Mucosa of rectum (tissue), 2 donors: ENCODE results near the gene DNASE1L1.

ENCODE experiments used
- H3K27ac ChIP-seq, 2 donors: one replicate each; pipeline ENCODE4 v1.7.0; 2013; ENCODE audit warnings: inconsistent platforms in 2 of 2, low read depth in 2 of 2, low read length in 2 of 2
- H3K27me3 ChIP-seq, 2 donors: one replicate each; pipeline ENCODE4 v1.7.0; 2013; ENCODE audit warnings: low read length in 2 of 2; ENCODE audit not compliant: control insufficient read depth in 2 of 2, insufficient read depth in 2 of 2
- H3K36me3 ChIP-seq, 2 donors: one replicate each; pipeline ENCODE4 v1.7.0; 2013; ENCODE audit warnings: low read length in 2 of 2; ENCODE audit not compliant: control insufficient read depth in 2 of 2, insufficient read depth in 2 of 2
- H3K4me1 ChIP-seq, 2 donors: one replicate each; pipeline ENCODE4 v1.7.0; 2013; ENCODE audit warnings: low read length in 2 of 2, mild to moderate bottlenecking in 1 of 2; ENCODE audit not compliant: control insufficient read depth in 2 of 2, insufficient read depth in 2 of 2
- H3K4me3 ChIP-seq, 2 donors: one replicate each; pipeline ENCODE4 v1.7.0; 2013; ENCODE audit warnings: low read length in 2 of 2
- H3K9ac ChIP-seq, 2 donors: one replicate each; pipeline ENCODE4 v1.7.0; 2013; ENCODE audit warnings: low read length in 2 of 2, low read depth in 1 of 2, mild to moderate bottlenecking in 1 of 2
- H3K9me3 ChIP-seq, 2 donors: one replicate each; pipeline ENCODE4 v1.7.0; 2013; ENCODE audit warnings: low read length in 2 of 2; ENCODE audit not compliant: control insufficient read depth in 2 of 2
- donor health status: healthy.
- donor health status: Normal muscosa, but diverticular disease.

The DNASE1L1 gene

GRCh38 chrX:154360155-154360713, 48.8 kb downstream of the DNASE1L1 start:
- Histone ChIP-seq H3K9ac (no peak overlapping the region), H3K4me3 (no peak overlapping the region), H3K27ac (no peak overlapping the region), H3K9me3 (no peaks in the 10 kb centered on the region), H3K4me1 (no peaks in the 10 kb centered on the region), H3K36me3 (peaks cover 9 to 23% of the 10 kb centered on the region in 2 donors), H3K27me3 (no peaks in the 10 kb centered on the region)

- Histone ChIP-seq H3K4me1 (no peaks in the 10 kb centered on the region), H3K9me3 (no peaks in the 10 kb centered on the region), H3K27me3 (no peaks in the 10 kb centered on the region), H3K9ac (no peak overlapping the region), H3K4me3 (no peak overlapping the region), H3K27ac (no peak overlapping the region), H3K36me3 (peaks cover 9 to 23% of the 10 kb centered on the region in 2 donors)
Measured at GRCh38 chrX:154359362-154360154, 49.5 kb downstream of the DNASE1L1 start.

GRCh38 chrX:154358829-154359228, 50.2 kb downstream of the DNASE1L1 start:
- Histone ChIP-seq H3K4me1 (no peaks in the 10 kb centered on the region), H3K4me3 (no peak overlapping the region), H3K9ac (no peak overlapping the region), H3K27ac (no peak overlapping the region), H3K9me3 (no peaks in the 10 kb centered on the region), H3K36me3 (peaks cover 9 to 20% of the 10 kb centered on the region in 2 donors), H3K27me3 (no peaks in the 10 kb centered on the region)

GRCh38 chrX:154358011-154358410, 51.0 kb downstream of the DNASE1L1 start:
- no peaks in the 10 kb centered on the region for H3K9me3 ChIP-seq
- no peak overlapping the region for H3K9ac ChIP-seq
- no peaks in the 10 kb centered on the region for H3K4me1 ChIP-seq
- H3K36me3 ChIP-seq = peaks cover 6 to 25% of the 10 kb centered on the region in 2 donors
- H3K4me3 ChIP-seq = no peak overlapping the region
- H3K27me3 ChIP-seq = no peaks in the 10 kb centered on the region
- no peak overlapping the region for H3K27ac ChIP-seq

- no peak overlapping the region for H3K9ac ChIP-seq
- H3K4me3 ChIP-seq = no peak overlapping the region
- H3K9me3 ChIP-seq = no peaks in the 10 kb centered on the region
- H3K27me3 ChIP-seq = no peaks in the 10 kb centered on the region
- H3K36me3 ChIP-seq = peaks cover 6 to 27% of the 10 kb centered on the region in 2 donors
- H3K4me1 ChIP-seq = no peaks in the 10 kb centered on the region
- no peak overlapping the region for H3K27ac ChIP-seq
Measured at GRCh38 chrX:154357205-154357604, 51.8 kb downstream of the DNASE1L1 start.

- H3K27ac ChIP-seq = no peak overlapping the region
Measured at GRCh38 chrX:154356596-154356995, 52.5 kb downstream of the DNASE1L1 start.

GRCh38 chrX:154355776-154356140, 53.3 kb downstream of the DNASE1L1 start:
- no peaks in the 10 kb centered on the region for H3K27me3 ChIP-seq
- H3K4me3 ChIP-seq = no peak overlapping the region
- peaks cover 5 to 6% of the 10 kb centered on the region in 2 donors for H3K4me1 ChIP-seq
- peaks cover 0 to 20% of the 10 kb centered on the region in 2 donors for H3K36me3 ChIP-seq
- H3K9me3 ChIP-seq = no peaks in the 10 kb centered on the region
- no peak overlapping the region for H3K9ac ChIP-seq
- H3K27ac ChIP-seq = no peak overlapping the region

More at GRCh38 chrX:154356596-154356995, 52.5 kb downstream of the DNASE1L1 start:
- no peak overlapping the region for H3K9ac ChIP-seq
- H3K4me3 ChIP-seq = no peak overlapping the region
- no peaks in the 10 kb centered on the region for H3K9me3 ChIP-seq
- H3K36me3 ChIP-seq = peaks cover 2 to 21% of the 10 kb centered on the region in 2 donors
- H3K27me3 ChIP-seq = no peaks in the 10 kb centered on the region
- H3K4me1 ChIP-seq = no peaks in the 10 kb centered on the region

GRCh38 chrX:154355094-154355775, 53.8 kb downstream of the DNASE1L1 start:
- no peak overlapping the region for H3K9ac ChIP-seq
- H3K9me3 ChIP-seq = no peaks in the 10 kb centered on the region
- H3K4me1 ChIP-seq = peaks cover 9 to 10% of the 10 kb centered on the region in 2 donors
- H3K27me3 ChIP-seq = no peaks in the 10 kb centered on the region
- H3K36me3 ChIP-seq = peaks cover 0 to 20% of the 10 kb centered on the region in 2 donors
- no peak overlapping the region for H3K27ac ChIP-seq
- no peak overlapping the region for H3K4me3 ChIP-seq

GRCh38 chrX:154354516-154354915, 54.5 kb downstream of the DNASE1L1 start:
- H3K4me3 ChIP-seq = no peak overlapping the region
- H3K27ac ChIP-seq = no peak overlapping the region
- H3K4me1 ChIP-seq = peaks cover 9 to 13% of the 10 kb centered on the region in 2 donors

GRCh38 chrX:154354013-154354412, 55.0 kb downstream of the DNASE1L1 start:
- no peaks in the 10 kb centered on the region for H3K27me3 ChIP-seq
- no peak overlapping the region for H3K9ac ChIP-seq
- H3K36me3 ChIP-seq = peaks cover 0 to 17% of the 10 kb centered on the region in 2 donors
- H3K27ac ChIP-seq = no peak overlapping the region
- H3K4me1 ChIP-seq = peaks cover 9 to 13% of the 10 kb centered on the region in 2 donors
- H3K4me3 ChIP-seq = no peak overlapping the region
- no peaks in the 10 kb centered on the region for H3K9me3 ChIP-seq

More at GRCh38 chrX:154354516-154354915, 54.5 kb downstream of the DNASE1L1 start:
- no peak overlapping the region for H3K9ac ChIP-seq
- no peaks in the 10 kb centered on the region for H3K9me3 ChIP-seq
- peaks cover 0 to 20% of the 10 kb centered on the region in 2 donors for H3K36me3 ChIP-seq
- H3K27me3 ChIP-seq = no peaks in the 10 kb centered on the region
